ENCODE measurements around the gene ASTN2. TPM values are rescaled to one million over a fixed set of nuclear protein-coding genes. Genes with fewer than 3 reads are reported as not detected.

Gene ASTN2
- total and polyA plus RNA-seq, 12 donors: 1.9 to 11.1 (median 4.0) TPM

- 50 to 65% methylated on average over 1 of the region's 1 CpG for WGBS, 2 donors
- intact Hi-C loops (cut with DNase I): no loop called here
- Histone ChIP-seq H3K36me3 (no peaks in the 10 kb centered on the region), H3K4me1 (no peaks in the 10 kb centered on the region), H3K27ac (no peak overlapping the region), H3K27me3 (no peaks in the 10 kb centered on the region), H3K4me3 (no peak overlapping the region), H3K9me3 (no peaks in the 10 kb centered on the region)
- ATAC-seq (no peak), DNase-seq (no peak)
- TF ChIP-seq CTCF (IDR thresholded peaks at IDR 0.05): no peak
These were observed 379.3 kb downstream of the ASTN2 start for GRCh38 chr9:117035546-117035945.

- 29 to 30% methylated on average over 2 of the region's 2 CpGs for WGBS, 2 donors
- no peaks in the 10 kb centered on the region for H3K4me1 ChIP-seq
- no peak overlapping the region for H3K27ac ChIP-seq
- DNase-seq (no peak), ATAC-seq (no peak)
- no peaks in the 10 kb centered on the region for H3K36me3 ChIP-seq
- TF ChIP-seq CTCF (IDR thresholded peaks at IDR 0.05): no peak
- H3K9me3 ChIP-seq: no peaks in the 10 kb centered on the region
- intact Hi-C loops (cut with DNase I): no loop called here
- no peaks in the 10 kb centered on the region for H3K27me3 ChIP-seq
- no peak overlapping the region for H3K4me3 ChIP-seq
These were observed 380.0 kb downstream of the ASTN2 start for GRCh38 chr9:117034866-117035265.

DNA sequence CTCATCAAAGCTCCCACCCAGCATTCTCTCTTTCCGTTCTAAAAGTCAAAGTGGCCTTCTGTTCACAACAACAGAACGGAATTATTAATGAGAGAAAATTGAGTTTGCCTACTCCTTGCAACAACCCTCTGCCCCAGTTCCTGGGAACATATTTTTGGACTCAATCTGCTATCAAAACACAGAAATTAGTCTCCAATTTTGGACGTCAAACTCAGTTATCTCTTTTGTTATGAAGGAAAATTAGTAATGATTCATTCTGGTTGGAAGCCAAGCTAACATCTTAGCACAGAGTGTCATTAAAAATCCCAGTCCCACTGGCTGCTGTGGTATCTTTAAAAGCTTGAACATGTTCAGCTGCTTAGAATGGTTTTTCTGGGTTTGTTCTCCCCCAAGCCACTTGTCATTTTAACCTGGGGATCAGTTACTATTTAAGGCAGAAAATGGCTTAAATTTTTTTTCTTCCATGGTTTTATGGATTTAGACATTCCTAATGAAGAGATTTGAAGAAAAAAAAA is 384.5 kb downstream of the ASTN2 start:
- no peak overlapping the region for H3K27ac ChIP-seq
- DNase-seq (no peak), ATAC-seq (no peak)
- intact Hi-C loops (cut with DNase I): no loop called here
- H3K36me3 ChIP-seq: no peaks in the 10 kb centered on the region
- H3K4me1 ChIP-seq: peaks cover 0 to 4% (median 0%) of the 10 kb centered on the region in 9 donors
- H3K4me3 ChIP-seq: no peak overlapping the region
- H3K9me3 ChIP-seq: no peaks in the 10 kb centered on the region
- TF ChIP-seq CTCF (IDR thresholded peaks at IDR 0.05): no peak
- WGBS, 2 donors: 46 to 65% methylated on average over 3 of the region's 3 CpGs
- no peaks in the 10 kb centered on the region for H3K27me3 ChIP-seq

GRCh38 chr9:117029341-117029740 is 385.5 kb downstream of the ASTN2 start:
- Histone ChIP-seq H3K4me1 (peaks cover 0 to 4% (median 0%) of the 10 kb centered on the region in 9 donors), H3K4me3 (no peak overlapping the region), H3K27ac (no peak overlapping the region), H3K9me3 (no peaks in the 10 kb centered on the region), H3K36me3 (no peaks in the 10 kb centered on the region), H3K27me3 (no peaks in the 10 kb centered on the region)
- intact Hi-C loops (cut with DNase I): loop anchor here in 1 of 10 donors (10.0 kb wide), 1 partner anchor 55 kb away; no protein-coding TSS in a partner anchor
- WGBS, 2 donors: 56 to 64% methylated on average over 3 of the region's 3 CpGs
- no peak for TF ChIP-seq CTCF (IDR thresholded peaks at IDR 0.05)
- ATAC-seq: no peak
- DNase-seq: no peak
